ENCODE measurements around the gene RBM14.
A peak's percentile ranks its signal among the peaks of the same experiment; 100 is the strongest.
"Not testable (repeated sequence)": the region's sequence is repeated elsewhere in the genome, so short reads cannot be mapped to it uniquely, and the experiment has no call there.

The RBM14 gene

DNA sequence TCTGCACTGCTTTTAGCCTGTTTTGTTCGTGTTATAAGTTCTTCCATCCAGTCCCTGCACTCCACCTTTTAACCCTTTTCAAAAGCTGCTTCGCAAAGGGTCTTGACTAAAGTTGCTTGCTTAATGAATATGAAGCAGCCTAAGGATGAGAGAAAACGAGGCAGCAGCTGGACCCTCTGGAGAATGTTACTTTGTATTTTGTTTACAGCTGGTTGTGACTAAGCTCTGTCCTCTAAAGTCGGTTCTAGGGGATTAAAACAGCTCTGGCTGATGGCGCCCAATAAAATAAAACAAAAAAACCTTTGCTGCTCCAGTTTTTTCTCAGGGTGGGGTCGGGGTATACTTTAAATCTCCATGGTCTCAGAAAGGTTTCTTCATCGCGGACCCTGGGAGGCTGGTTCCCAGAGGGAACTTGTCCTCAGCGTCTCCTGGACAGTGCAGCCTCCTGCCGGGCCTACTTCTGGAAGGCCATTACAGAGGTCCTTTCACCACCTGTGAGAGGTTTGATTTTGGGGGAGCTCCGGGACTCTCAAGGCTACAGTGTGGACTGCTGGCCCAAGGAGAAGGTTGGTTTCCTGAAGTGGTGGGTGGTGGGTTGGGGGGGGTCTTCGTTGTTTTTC is 21.2 kb downstream of the RBM14 start:
- no peak for TF ChIP-seq CTCF (IDR thresholded peaks at IDR 0.05; ENCODE audit: borderline replicate concordance, extremely low read depth, low read length, poor library complexity, severe bottlenecking)
- no peak for TF ChIP-seq EZH2 (IDR thresholded peaks at IDR 0.05; ENCODE audit: borderline replicate concordance, low read depth, low read length, severe bottlenecking)
- Histone ChIP-seq H3K4me2 (ENCODE audit: insufficient read depth, low read length) (peak overlapping the region; percentile 80), H3K4me1 (ENCODE audit: insufficient read depth, low read length) (peaks cover 69% of the 10 kb centered on the region), H3K27me3 (ENCODE audit: insufficient read depth, low read length, poor library complexity) (no peaks in the 10 kb centered on the region), H2AFZ (ENCODE audit: low read depth, low read length) (peak overlapping the region; percentile 56), H3K4me3 (ENCODE audit: low read depth in 1 of 2, low read length in 2 of 2) (peak overlapping the region; percentile 8 to 59; a peak in 3 of 4 replicates), H3K27ac (ENCODE audit: low read length) (peak overlapping the region; percentile 79), H3K36me3 (ENCODE audit: insufficient read depth, low read length) (peaks cover 65% of the 10 kb centered on the region), H4K20me1 (ENCODE audit: insufficient read depth, low read length) (peaks cover 69% of the 10 kb centered on the region), H3K9ac (ENCODE audit: low read depth, low read length) (peak overlapping the region; percentile 59), H3K79me2 (ENCODE audit: insufficient read depth, low read length) (peaks cover 97% of the 10 kb centered on the region), H3K9me3 (ENCODE audit: insufficient read depth, low read length, severe bottlenecking) (no peaks in the 10 kb centered on the region)
- no peak for DNase-seq
- ATAC-seq (ENCODE audit: insufficient read depth, low read depth) = no peak; the same call in 2 of the 3 replicates

- Histone ChIP-seq H3K4me3 (ENCODE audit: low read depth in 1 of 2, low read length in 2 of 2) (peak within 1 kb of the TSS; percentile 73 to 82), H2AFZ (ENCODE audit: low read depth, low read length) (peak within 1 kb of the TSS; percentile 71), H3K9me3 (ENCODE audit: insufficient read depth, low read length, severe bottlenecking) (no peaks in the 10 kb centered on the region), H3K4me1 (ENCODE audit: insufficient read depth, low read length) (peaks cover 73% of the 10 kb centered on the region), H3K27ac (ENCODE audit: low read length) (peak within 1 kb of the TSS; percentile 82), H3K9ac (ENCODE audit: low read depth, low read length) (peak within 1 kb of the TSS; percentile 86), H3K36me3 (ENCODE audit: insufficient read depth, low read length) (peaks cover 65% of the 10 kb centered on the region), H3K4me2 (ENCODE audit: insufficient read depth, low read length) (peak within 1 kb of the TSS; percentile 80), H4K20me1 (ENCODE audit: insufficient read depth, low read length) (peaks cover 70% of the 10 kb centered on the region), H3K79me2 (ENCODE audit: insufficient read depth, low read length) (peaks cover 97% of the 10 kb centered on the region), H3K27me3 (ENCODE audit: insufficient read depth, low read length, poor library complexity) (no peaks in the 10 kb centered on the region)
- DNase-seq = peak; percentile 99
- TF ChIP-seq CTCF (IDR thresholded peaks at IDR 0.05; ENCODE audit: borderline replicate concordance, extremely low read depth, low read length, poor library complexity, severe bottlenecking) (peak; percentile 38), EZH2 (IDR thresholded peaks at IDR 0.05; ENCODE audit: borderline replicate concordance, low read depth, low read length, severe bottlenecking) (no peak)
- ATAC-seq (ENCODE audit: insufficient read depth, low read depth) = peak; percentile 94
These were observed 22.0 kb downstream of the RBM14 start, which contains the start of gene RBM4 for GRCh38 chr11:66638177-66639065. RBM4 (plus strand) TSS chr11:66638703; CDS start chr11:66639712, 1,009 bp downstream.

DNA sequence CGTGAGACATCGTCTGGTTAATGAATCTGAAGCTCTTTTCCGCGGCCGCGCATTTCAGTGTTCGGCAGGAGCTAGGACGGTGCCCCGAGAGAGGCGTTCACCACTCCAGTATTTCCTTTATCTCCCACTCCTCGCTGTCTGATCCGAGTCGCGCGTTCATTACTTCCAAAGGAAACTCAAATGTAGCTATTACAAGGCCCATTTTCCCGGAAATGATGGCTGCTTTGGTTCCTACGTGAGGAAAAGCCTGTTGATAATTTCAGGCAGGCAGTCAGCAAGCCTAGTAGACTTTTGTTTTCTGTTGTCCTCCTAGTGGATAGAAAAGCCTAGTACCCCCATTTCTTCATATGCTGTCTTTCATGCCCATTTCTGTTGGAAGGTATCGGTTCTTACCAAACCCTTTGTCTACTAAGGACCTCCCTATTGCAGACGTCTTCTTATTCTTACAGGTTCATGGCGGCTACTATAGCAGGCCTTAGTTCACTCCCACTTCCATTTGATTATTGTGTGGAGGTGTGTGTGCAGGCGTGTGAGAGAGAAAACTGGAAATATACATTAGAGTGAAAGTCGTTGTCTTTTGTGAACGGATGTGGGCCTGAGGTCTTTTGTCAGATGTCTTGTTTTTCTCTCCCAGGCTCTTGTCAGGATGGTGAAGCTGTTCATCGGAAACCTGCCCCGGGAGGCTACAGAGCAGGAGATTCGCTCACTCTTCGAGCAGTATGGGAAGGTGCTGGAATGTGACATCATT is 22.8 kb downstream of the RBM14 start:
- Histone ChIP-seq H3K4me3 (ENCODE audit: low read depth in 1 of 2, low read length in 2 of 2) (peak overlapping the region; percentile 73 to 82), H3K27ac (ENCODE audit: low read length) (peak overlapping the region; percentile 82), H3K79me2 (ENCODE audit: insufficient read depth, low read length) (peaks cover 97% of the 10 kb centered on the region), H3K9me3 (ENCODE audit: insufficient read depth, low read length, severe bottlenecking) (no peaks in the 10 kb centered on the region), H3K4me2 (ENCODE audit: insufficient read depth, low read length) (peak overlapping the region; percentile 78), H3K9ac (ENCODE audit: low read depth, low read length) (peak overlapping the region; percentile 86), H3K36me3 (ENCODE audit: insufficient read depth, low read length) (peaks cover 69% of the 10 kb centered on the region), H3K27me3 (ENCODE audit: insufficient read depth, low read length, poor library complexity) (no peaks in the 10 kb centered on the region), H2AFZ (ENCODE audit: low read depth, low read length) (peak overlapping the region; percentile 71), H4K20me1 (ENCODE audit: insufficient read depth, low read length) (peaks cover 76% of the 10 kb centered on the region), H3K4me1 (ENCODE audit: insufficient read depth, low read length) (peaks cover 79% of the 10 kb centered on the region)
- ATAC-seq (ENCODE audit: insufficient read depth, low read depth) (no peak), DNase-seq (peak; percentile 37)
- no peak for TF ChIP-seq CTCF (IDR thresholded peaks at IDR 0.05; ENCODE audit: borderline replicate concordance, extremely low read depth, low read length, poor library complexity, severe bottlenecking)
- no peak for TF ChIP-seq EZH2 (IDR thresholded peaks at IDR 0.05; ENCODE audit: borderline replicate concordance, low read depth, low read length, severe bottlenecking)

DNA sequence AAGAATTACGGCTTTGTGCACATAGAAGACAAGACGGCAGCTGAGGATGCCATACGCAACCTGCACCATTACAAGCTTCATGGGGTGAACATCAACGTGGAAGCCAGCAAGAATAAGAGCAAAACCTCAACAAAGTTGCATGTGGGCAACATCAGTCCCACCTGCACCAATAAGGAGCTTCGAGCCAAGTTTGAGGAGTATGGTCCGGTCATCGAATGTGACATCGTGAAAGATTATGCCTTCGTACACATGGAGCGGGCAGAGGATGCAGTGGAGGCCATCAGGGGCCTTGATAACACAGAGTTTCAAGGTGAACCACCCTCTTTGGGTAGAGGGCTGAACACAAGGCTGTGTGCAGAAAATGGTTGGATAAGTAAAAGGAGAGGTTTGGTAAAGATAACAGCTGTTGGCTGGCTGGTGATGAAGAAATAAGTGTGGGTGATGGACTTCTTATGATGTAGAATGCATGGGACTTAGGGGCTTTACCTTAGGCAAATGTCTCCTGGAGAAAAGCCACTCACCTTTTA is 23.4 kb downstream of the RBM14 start:
- H4K20me1 ChIP-seq (ENCODE audit: insufficient read depth, low read length) = peaks cover 76% of the 10 kb centered on the region
- not testable (repeated sequence) for H3K27me3 ChIP-seq (ENCODE audit: insufficient read depth, low read length, poor library complexity); H3K9me3 ChIP-seq (ENCODE audit: insufficient read depth, low read length, severe bottlenecking); H2AFZ ChIP-seq (ENCODE audit: low read depth, low read length); ATAC-seq (ENCODE audit: insufficient read depth, low read depth); DNase-seq
- peaks cover 70% of the 10 kb centered on the region for H3K36me3 ChIP-seq (ENCODE audit: insufficient read depth, low read length)
- peak overlapping the region; percentile 82 for H3K27ac ChIP-seq (ENCODE audit: low read length)
- peaks cover 97% of the 10 kb centered on the region for H3K79me2 ChIP-seq (ENCODE audit: insufficient read depth, low read length)
- peak overlapping the region; percentile 73 to 82; a peak in 3 of 4 replicates for H3K4me3 ChIP-seq (ENCODE audit: low read depth in 1 of 2, low read length in 2 of 2)
- peak overlapping the region; percentile 78 for H3K4me2 ChIP-seq (ENCODE audit: insufficient read depth, low read length)
- H3K4me1 ChIP-seq (ENCODE audit: insufficient read depth, low read length) = peaks cover 82% of the 10 kb centered on the region
- H3K9ac ChIP-seq (ENCODE audit: low read depth, low read length) = peak overlapping the region; percentile 86

All from DND-41 (cell line).